Measurements from ENCODE around the gene DNAH10.

- TF ChIP-seq CTCF (conservative IDR thresholded peaks at IDR 0.05; ENCODE audit: low read length) (no peak), EZH2phosphoT487 (IDR thresholded peaks at IDR 0.05; ENCODE audit: borderline replicate concordance, low read depth, low read length) (no peak)
These were observed 54.9 kb downstream of the DNAH10 start for GRCh38 chr12:123816896-123817537.
